ENCODE data around the gene TMX3. TPM values are rescaled to one million over a fixed set of nuclear protein-coding genes. Genes with fewer than 3 reads are reported as not detected.

Gene TMX3, protein sequence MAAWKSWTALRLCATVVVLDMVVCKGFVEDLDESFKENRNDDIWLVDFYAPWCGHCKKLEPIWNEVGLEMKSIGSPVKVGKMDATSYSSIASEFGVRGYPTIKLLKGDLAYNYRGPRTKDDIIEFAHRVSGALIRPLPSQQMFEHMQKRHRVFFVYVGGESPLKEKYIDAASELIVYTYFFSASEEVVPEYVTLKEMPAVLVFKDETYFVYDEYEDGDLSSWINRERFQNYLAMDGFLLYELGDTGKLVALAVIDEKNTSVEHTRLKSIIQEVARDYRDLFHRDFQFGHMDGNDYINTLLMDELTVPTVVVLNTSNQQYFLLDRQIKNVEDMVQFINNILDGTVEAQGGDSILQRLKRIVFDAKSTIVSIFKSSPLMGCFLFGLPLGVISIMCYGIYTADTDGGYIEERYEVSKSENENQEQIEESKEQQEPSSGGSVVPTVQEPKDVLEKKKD
- 81.0 and 85.8 TPM in 2 replicates for total RNA-seq (2014; rRNA removed)
- 13.1 TPM for polyA plus RNA-seq (2012)

- peak; percentile 91 for DNase-seq (ENCODE audit: low read depth)
Measured at GRCh38 chr18:68714712-68715496, at the start of gene TMX3. Gene TMX3, minus strand, starts transcription at chr18:68715108. Its CDS starts 127 bp downstream, at chr18:68714981.

GRCh38 chr18:68764016-68764415, 49.1 kb upstream of the TMX3 start:
- DNase-seq (ENCODE audit: low read depth): peak; percentile 45

GRCh38 chr18:68763083-68763482, 48.2 kb upstream of the TMX3 start:
- DNase-seq (ENCODE audit: low read depth): peak; percentile 87

DNA sequence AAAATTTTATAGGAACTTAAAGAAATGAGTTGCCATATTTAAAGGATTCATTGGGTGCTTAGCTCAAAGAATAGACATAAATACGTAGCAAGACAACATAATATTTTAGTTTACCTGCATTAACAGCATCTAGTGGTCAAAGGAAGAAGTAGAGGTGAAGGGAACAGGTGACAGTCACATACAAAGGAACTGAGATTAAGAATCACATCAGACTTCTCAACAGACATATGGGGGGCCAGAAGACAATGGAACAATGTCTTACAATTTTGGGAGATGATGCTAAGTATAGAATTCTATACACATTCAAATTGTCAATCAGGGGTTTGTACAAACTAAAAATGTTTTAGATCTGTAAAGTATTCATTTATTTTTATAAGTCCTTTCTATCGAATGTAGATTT, 44.4 kb upstream of the TMX3 start:
- no peak for DNase-seq (ENCODE audit: low read depth)

DNA sequence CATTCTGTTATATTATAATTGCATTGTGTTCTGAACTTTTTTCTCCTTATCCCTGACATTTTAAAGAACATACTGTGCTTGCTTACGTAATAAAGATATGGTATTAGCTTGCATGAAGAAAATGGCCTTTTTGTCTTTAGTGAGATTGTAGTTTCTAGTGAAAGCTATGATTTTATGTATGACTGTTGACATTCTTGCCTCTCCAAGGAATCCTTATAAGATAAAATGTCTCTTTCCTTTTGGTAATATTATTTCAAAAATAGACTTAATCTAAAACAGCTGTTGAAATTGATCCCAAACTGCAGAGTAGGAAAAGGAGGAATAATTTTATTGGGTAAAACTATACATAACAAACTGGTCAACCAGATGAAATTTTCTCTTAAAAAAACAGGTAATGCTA, 42.2 kb upstream of the TMX3 start:
- DNase-seq (ENCODE audit: low read depth): no peak

- no peak for DNase-seq (ENCODE audit: low read depth)
Measured at GRCh38 chr18:68742206-68742605, 27.3 kb upstream of the TMX3 start.

GRCh38 chr18:68740966-68741365, 26.1 kb upstream of the TMX3 start:
- no peak for DNase-seq (ENCODE audit: low read depth)

GRCh38 chr18:68739462-68739861, 24.6 kb upstream of the TMX3 start:
- DNase-seq (ENCODE audit: low read depth): no peak

DNA sequence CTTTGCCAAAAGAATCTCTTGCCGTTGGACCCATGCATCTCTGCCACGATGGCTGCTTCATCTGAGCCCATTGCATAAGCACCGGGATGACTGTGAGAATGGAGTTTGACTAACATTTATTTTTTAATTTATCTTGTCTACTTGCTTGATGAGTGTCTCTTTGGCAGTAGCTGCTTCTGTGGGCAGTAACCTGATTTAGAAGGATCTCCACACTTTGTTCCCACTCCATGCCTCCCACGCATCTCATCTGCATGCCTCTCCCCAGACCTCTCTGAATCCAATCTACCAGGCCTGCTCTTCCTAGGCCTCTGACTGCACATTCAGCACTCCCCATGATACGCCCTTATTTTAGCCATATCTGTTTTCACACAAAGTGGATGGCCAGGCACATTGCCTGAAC, 23.7 kb upstream of the TMX3 start:
- DNase-seq (ENCODE audit: low read depth): no peak

- peak; percentile 67 for DNase-seq (ENCODE audit: low read depth)
Measured at GRCh38 chr18:68735483-68736343, 20.8 kb upstream of the TMX3 start.

DNA sequence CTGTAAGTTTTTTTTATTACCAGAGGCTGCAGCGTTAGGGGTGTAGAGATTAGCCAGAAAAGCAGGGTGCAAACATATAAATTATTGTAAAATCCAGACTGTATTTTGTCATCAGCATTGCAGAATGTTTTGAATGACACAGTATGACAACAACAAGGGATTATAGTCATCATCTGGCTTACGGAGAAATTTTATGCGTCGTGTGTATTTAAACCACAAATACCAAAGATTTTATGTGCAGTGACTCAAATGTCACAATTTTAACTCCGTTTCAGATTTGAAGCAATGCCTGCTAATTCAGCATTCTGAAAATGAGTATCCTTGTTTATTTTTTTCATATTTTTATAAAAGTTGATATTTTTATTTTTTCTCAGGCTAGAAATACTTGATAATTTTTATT, 19.4 kb upstream of the TMX3 start:
- peak; percentile 65 for DNase-seq (ENCODE audit: low read depth)

- peak; percentile 33 for DNase-seq (ENCODE audit: low read depth)
Measured at GRCh38 chr18:68733707-68734106, 18.8 kb upstream of the TMX3 start.

GRCh38 chr18:68728081-68728700, 13.3 kb upstream of the TMX3 start:
- no peak for DNase-seq (ENCODE audit: low read depth)

GRCh38 chr18:68727506-68727905, 12.6 kb upstream of the TMX3 start:
- DNase-seq (ENCODE audit: low read depth): no peak

- DNase-seq (ENCODE audit: low read depth): no peak
Measured at GRCh38 chr18:68725346-68725745, 10.4 kb upstream of the TMX3 start.

DNA sequence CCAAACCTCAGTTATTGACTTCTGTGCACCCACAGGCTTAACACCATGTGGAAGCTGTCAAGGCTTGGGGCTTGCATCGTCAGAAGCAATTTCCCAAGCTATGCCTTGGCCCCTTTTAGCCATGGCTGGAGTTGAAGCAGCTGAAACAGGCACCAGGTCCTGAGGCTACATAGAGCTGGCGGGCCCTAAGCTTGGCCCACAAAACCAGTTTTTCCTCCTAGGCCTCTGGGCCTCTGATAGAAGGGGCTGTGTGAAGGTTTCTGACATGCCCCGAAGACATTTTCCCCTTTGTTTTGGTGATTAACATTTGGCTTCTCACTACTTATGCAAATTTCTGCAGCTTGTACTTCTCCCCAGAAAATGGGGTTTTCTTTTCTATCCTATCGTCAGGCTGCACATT, 9.1 kb upstream of the TMX3 start:
- no peak for DNase-seq (ENCODE audit: low read depth)

- no peak for DNase-seq (ENCODE audit: low read depth)
Measured at GRCh38 chr18:68723539-68723938, 8.6 kb upstream of the TMX3 start.

DNA sequence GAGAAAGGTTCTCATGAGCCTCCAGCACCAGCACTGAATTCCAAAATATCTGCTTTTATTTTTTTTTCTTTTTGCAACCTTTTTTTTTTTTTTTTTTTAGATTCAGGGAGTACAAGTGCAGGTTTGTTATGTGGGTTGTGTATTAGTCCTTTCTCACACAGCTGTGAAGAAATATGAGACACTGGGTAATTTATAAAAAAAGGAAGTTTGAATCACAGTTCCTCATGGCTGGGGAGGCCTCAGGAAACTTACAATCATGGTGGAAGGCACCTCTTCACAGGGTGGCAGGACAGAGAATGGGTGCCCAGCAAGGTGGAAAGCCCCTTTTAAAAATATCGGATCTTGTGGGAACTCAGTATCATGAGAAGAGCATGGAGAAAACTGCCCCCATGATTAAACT, 7.9 kb upstream of the TMX3 start:
- no peak for DNase-seq (ENCODE audit: low read depth)

DNA sequence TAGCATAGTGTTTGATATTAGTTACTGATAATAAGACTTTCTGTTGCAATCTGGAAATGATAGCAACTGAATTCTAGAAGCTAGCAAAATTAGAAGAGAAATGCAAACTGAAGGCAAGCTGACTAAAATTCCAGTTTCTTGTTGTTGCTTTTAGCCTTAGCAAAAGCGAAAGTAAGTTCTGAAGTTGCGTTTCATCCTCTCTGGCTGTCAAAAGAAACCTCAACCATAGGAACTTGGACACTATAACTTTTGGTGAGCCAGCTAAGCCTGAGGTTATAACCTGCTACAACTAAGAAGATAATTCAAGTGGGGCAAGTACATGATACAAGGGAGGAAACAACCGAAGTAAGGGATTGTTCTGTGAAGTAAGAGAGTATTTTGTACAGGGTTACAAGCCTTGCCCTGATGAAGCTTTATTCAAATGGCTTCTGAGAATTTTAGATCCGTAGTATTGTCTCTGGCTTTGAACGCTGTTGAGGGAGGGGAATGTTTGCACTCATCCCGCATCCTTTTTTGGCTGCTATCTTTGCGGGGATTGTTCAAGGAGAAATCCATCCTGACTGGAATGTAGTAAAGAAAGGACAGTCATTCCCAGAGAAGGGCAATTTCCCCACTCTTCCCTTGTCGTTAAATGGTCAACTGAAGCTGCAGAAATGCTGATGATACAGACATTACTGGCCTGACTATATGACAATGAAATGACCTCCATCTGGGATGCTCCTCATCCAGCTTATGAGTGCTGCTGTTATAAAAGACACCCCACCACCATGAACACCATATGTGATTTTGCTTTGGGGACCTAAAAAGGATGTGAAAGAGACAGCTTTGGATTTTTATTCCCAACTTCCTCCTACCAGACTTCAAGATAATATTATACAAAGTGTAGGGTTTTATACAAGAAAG, 7.0 kb upstream of the TMX3 start:
- no peak for DNase-seq (ENCODE audit: low read depth)

DNA sequence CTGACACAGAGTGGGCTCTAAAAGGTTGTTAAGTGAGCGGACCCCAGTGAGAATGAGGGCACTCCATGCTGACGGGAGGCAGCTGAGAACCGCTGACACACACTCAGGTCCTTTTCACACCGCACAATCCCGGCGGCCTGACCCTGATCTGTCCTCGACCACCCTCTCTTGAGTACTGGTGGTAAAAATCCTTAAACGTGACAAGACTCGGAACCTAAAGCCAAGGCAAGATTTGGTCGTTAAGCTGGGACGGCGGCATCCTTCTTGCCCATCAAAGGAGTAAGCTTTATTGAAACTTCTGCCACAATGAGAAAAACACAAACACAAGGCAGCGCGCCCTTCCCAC, 569 bp downstream of the TMX3 start:
- DNase-seq (ENCODE audit: low read depth): no peak

Data from LHCN-M2 (cell line).